HT-29 (cell line): ENCODE data around the gene IL1RL2. TPM values are rescaled to one million over a fixed set of nuclear protein-coding genes. Genes with fewer than 3 reads are reported as not detected.

Experiments used
- DNase-seq: peaks from one replicate; pipeline ENCODE4 v3.0.0-alpha.2; 2015; ENCODE audit warnings: low spot score
- total RNA-seq: library from RNA; depleted of rRNA; stranded (reverse); fragments of >200 nt; shearing (Covaris generic); gene quantifications from 2 replicates; pipeline ENCODE4 v1.2.3, GENCODE V29; 2014; rRNA removed

Gene IL1RL2
- 2.4 and 3.8 TPM in 2 replicates for total RNA-seq

GRCh38 chr2:102186791-102187495, at the start of gene IL1RL2:
Gene IL1RL2 (plus strand): TSS chr2:102187023. CDS start chr2:102187868, 845 bp downstream.
- peak; percentile 69 for DNase-seq

DNA sequence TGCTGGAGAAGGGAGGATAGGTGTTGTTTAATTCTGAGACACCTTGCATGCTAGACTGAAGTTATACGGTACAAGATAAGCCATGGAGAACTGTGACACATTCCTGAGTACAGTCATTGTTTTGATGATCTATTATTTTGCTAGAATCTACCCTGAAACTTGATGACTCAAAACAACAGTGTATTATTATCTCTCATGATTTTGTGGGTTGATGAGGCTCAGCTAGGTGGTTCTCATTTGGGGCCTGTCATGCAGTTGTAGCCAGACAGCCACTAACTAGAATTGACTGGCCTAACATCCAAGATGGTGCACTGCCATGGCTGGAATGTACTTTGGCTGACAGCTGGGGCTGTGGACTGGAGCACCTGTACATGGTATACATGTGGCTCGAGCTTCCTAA, 49.7 kb upstream of the IL1RL2 start:
- DNase-seq, result no peak

- DNase-seq, result no peak
Observed at GRCh38 chr2:102138331-102138730, 48.5 kb upstream of the IL1RL2 start.

GRCh38 chr2:102139851-102140250, 47.0 kb upstream of the IL1RL2 start:
- no peak for DNase-seq

- no peak for DNase-seq
Observed at GRCh38 chr2:102140377-102140776, 46.4 kb upstream of the IL1RL2 start.

DNA sequence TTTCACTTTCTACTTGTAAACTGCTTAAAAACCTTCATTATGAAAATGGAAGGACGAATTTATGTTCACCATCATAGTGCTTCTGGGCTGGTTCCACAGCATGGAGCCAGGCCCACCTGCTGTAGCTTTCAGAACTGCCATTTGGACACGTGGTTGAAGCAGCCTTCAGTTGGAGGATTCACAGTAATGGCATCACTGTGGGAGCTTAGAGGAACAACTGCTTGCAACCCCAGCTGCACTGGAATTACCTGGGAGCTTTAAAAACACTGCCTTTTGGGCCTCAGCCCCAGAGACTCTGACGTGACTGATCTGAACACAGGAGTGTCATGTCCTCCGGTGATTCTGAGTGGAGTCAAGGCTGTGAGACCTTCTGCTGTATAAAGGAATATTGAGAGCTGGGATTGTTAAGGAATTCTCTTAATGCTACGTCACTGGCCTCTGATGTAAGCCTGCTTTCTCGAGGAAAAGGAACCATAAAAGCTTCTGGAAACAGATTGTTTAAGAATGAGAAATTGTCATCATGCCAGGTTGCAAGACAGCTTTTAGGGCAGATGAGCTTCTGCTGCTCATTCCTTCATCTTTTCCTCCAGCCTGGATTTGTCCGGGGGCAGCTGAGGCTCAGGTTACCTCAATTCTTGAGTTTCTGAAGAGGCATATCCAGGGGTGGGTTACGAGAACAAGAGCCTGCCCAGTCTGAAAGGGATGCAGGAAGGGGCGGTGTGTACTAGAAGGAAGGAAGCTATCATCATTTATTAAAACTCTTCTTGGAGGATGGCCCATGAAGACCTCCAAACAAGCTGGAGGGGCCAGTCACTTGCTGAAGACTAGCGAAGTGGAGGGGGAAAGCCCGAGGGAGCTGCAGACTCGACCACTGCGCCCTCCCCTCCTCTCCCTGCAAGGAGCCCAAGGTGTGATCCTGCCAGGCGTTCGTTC, 45.5 kb upstream of the IL1RL2 start:
- DNase-seq, result no peak

DNA sequence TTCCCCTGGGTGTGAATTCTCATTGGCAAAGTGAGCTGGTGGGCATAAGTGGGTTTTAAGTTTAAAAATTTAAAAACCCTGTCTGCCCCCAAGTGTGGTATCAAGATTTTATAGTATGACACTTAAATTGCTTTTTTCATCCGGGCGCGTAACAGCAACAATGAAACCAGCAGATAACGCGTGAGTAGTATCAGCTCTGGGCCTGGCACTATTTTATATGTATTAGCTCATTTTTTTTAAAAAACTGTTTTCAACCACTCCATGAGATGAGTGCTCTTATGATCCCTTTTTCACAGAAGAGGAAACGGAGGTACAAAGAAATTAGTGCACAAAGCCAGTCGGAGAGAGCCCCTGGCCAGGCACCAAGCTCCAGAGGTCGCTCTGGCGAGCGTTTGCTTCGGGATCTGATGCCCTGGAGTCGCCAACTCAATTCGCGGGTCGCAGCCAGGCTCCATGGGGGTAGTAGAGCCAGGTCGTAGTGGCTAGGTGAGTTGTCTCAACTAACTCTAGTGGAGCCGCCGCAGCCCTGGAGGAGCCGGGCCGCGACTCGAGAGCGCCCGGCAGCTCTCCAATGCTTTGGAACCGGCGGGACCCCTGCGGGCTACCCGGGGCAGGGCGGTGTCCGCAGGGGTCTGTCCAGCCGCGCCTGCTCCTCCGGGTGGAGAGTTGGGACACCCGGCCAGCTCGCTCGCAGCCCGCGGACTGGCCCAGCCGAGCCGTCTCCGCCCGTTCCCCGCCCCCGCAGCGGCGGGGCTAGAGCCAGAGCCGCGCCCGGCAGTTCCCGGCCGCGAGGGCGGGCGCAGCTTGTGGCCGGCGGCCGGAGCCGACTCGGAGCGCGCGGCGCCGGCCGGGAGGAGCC, 44.6 kb upstream of the IL1RL2 start, which contains the start of gene IL1R1:
IL1R1 (plus strand) TSS at position 777 of the 859 bp plus-strand sequence. CDS start 14,979 bp downstream, outside the sequence.
- peak; percentile 60 for DNase-seq

DNA sequence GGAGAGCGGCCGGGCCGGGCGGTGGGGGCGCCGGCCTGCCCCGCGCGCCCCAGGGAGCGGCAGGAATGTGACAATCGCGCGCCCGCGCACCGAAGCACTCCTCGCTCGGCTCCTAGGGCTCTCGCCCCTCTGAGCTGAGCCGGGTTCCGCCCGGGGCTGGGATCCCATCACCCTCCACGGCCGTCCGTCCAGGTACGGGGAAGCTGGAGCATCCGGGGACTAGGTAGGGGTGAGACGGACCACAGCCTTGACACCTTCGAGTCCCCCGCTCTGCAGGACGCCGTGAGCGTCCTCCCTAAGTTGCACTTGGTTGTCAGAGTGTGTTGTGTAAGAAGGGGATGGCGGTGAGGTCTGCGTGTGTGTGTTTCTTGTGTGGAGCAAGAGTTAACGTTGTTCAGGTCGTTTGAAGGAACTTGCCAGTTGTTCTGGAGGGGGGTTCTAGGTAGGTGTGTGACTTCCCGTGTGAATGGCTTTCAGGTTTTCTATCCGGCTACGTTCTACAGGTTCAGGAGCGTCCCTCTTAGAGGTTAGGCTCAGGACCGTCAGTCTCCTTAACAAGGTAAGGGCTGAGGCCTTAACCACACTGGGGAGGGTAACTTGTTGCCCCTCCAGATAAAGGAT, 43.9 kb upstream of the IL1RL2 start:
- DNase-seq, result no peak

DNA sequence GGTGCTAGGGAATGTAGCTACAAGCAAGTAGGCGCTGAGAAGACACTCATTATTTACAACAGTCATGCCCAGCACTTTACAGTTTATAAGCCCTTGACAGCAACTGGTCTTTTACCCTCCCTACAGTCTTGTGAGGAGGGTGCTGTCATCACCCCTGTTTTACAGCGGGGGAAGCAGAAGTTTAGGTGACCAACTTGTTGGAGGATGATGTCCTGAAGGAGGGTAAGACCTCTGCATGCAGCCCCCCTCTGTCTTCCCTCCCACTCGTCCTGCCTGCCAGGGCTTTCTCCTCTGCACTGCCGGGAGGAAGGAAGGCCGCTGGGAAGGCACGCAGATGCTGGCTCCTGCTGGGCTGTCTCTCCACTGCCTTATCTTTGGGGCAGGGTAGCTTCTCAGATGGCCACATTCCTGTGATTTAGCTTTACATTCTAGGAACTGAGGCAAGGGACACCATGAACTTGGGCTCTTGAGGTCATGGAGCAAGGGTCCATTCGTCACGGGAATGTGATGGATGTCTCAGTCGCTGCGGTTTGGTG, 43.3 kb upstream of the IL1RL2 start:
- no peak for DNase-seq

- DNase-seq, result no peak
Observed at GRCh38 chr2:102144128-102144527, 42.7 kb upstream of the IL1RL2 start.

DNA sequence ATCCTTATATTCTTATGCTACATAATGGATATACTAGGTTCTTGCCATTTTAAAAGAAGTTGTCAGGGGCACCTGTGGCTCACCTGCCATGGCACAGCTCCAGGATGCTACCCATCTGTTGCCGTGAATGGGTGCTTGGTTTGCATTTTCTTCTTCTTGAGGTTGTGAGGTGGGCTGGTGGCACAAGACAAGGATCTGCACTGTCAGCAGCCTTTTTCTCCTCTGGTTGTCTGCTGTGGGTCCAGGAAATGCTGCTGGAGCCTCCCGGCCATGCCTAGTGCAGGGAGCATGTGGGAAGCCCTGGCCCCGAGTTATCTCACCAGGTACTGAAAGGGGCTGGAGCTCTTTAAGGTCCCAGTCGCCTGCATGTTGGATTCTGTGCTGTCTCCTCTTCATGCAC, 41.7 kb upstream of the IL1RL2 start:
- no peak for DNase-seq

DNA sequence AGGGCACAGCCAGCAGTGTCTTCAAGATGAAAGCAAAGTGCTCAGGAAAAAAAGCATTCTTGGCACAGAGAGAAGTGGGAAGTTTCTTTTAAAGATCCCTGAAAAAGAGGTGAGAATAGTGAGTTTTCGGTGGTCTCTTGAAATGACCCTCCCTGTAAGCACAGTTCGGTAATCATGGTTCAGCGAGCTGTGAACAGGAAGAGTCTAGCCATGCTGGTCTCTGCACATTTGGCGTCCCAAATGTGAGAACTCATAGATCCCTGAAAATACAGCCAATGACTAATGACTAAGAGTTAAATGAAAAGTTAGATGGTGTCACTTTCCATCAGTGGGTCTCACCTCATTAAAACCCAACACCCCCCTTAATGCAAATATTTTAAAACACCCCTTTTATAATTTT, 40.9 kb upstream of the IL1RL2 start:
- no peak for DNase-seq

DNA sequence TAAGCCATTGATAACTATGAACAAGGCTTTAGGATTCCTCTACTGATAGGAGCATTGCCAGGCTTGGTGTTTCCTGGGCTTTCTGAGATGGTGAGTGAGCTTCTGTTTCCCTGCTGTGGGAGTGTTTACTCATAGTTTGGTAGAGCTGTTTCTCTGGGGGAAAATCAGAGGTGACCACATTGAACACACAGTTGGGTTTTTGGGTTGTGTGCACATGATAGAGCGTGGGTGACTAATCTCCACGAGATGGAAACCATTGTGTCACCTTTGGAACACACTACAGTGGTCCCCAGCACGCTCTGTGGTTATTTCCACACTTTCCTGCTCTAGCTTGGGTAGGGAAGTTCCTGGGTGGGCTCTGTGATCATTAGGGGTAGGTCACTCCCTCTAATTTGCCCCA, 38.9 kb upstream of the IL1RL2 start:
- no peak for DNase-seq

DNA sequence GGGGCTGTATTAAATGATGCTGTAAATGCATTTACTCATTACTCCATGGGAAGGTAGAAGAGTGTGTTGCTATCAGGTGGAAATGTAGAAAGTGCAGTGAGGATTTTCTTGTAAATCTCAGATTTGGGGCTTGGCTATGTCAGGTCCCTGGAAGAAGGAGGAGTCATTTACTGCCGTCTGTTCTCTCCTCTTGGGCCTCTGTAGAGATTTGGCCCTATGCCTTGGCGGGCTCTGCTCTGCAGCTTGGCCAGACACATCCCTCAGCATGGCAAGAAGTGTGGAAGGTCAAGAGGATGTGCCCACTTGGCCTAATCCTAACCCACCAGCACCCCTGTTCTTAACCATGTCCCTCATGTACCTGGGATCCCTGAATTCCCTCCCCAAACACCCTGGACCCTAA, 37.6 kb upstream of the IL1RL2 start:
- no peak for DNase-seq

DNA sequence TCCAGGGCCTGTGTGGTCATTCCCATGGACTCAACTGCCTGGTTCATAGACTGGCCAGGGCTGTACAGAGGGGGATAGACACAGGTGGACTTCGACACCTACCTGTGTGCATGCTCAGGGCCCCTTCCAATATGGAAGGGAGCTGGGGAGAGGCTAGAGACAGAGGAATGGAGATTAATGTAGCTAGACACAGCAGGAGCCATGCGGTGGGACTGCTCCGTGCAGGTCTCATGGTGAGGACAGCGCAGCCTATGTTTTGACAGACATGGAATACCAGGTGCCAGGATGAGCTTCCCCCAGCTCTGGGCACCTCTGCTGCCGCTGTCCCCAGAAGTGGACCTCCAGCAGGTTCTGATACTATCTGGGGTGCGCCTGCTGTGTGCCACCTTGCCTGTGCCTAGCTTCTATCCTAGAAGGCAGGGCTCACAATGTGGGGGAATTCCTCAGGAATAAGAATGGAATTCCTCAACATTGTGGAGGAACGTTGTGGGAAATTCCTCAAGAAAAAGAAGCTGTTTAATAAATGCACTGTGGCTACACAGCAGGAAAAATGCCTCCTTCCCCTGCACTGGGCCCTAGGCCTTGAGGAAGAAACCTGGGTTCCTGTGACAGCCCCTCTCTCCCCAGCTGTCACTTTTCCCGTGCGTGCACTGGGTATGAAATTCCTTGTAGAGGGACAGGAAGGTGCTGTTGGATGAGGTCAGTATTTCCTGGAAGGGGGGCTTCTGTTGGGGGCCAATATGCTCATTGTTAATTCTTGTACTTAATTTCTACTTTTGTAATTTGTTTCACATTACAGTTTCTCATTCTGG, 37.0 kb upstream of the IL1RL2 start:
- no peak for DNase-seq

DNA sequence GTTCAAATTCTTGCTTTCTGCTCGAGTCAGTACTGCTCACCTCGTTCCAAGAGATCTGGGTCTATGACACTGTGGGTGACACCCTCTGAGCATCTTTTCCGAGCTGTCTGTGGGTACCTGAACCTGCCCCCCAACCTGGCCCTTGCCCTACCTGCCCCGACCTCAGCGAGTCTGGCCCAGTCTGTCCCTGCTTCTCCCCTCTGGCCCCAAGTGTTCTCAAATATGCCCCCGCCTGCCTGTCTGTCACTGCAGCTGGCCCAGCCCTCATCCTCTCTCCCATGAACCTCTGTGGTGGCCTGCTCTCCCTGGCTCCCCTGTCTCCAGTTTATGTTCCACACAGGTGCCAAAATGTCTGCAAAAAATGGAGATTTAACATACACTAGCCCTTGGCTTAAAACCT, 32.5 kb upstream of the IL1RL2 start:
- DNase-seq, result no peak

DNA sequence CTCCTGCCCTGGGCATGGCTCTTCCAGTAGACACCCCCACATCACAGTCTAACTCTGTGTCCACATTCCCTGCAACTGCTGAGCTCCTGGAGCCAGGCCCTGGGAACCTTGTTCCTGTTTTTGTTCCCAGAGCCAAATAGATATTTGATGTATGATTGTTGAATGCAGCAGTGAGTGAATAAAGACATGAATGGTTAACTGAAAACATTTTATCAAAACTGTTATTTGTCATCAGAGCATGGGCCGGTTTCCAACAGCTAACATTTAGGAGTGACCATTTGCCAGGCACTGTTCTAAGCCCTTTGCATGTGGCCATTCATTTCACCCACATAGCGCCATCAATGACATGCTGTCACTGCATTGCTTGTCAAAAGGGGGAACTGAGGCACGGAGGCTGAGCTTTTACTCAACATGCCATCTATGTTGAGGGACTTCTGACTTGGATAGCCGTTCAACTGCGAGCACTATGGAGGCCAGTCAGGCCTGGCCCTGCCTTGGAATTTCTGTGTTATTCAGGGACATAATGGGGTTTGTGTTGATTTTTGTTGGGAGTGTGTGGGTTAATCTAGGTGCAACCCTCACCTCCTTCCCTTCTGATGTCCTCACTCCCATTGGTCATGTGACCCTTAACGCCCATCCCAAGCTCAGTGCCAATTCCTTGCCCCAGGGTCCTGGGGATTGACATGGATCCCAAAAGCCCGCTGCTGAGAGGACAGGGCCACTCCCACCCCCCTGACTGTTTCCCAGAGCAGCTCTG, 31.7 kb upstream of the IL1RL2 start:
- DNase-seq, result no peak

DNA sequence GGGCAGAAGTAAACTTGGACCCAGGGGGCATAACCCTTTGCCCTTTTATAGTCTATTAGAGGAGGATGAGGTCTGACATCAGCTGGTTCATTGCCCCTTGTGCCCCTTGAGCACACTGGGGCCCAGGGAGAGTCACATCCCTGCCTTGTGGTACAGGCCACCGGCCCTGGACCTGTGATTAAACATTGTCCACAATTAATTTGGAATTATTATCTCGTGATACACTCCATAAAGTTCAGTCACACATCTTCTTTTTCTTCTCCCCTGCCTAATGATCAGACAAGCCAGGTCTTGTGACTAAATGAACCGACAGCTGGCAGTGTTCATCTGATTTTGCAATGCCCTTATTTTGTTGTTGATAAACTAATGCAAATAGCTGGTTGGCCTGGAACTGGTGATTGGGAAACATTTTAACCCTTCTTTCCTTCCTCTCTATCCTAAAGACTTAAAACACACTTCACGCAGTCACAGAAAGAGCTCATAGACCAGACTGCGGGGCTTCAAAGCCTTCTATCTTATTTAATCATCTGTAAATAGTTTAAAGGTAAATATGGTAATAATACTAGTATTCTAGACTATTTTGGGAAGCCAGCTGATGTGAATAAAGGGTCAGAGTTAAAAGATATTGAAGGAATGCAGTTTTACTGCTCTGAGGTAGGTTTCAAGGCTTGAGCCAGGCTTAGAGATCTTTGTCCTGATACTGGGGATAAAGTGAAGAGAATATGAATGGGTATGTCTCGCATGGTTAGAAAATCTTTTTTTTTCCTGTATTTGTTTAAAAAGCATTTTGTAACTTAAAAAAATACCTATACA, 30.9 kb upstream of the IL1RL2 start:
- DNase-seq, result peak; percentile 61
